ENCODE data around the gene LRBA.

LRBA gene

GRCh38 chr4:150325872-150326271, 689.2 kb downstream of the LRBA start:
- DNase-seq (ENCODE audit: low read depth in 2 of 2): no peak

GRCh38 chr4:150323406-150324325, 691.4 kb downstream of the LRBA start:
- DNase-seq (ENCODE audit: low read depth in 2 of 2): no peak

GRCh38 chr4:150322646-150323045, 692.4 kb downstream of the LRBA start:
- no peak for DNase-seq (ENCODE audit: low read depth in 2 of 2)

- no peak for DNase-seq (ENCODE audit: low read depth in 2 of 2)
These were observed 694.0 kb downstream of the LRBA start for GRCh38 chr4:150321113-150321512.

- DNase-seq (ENCODE audit: low read depth in 2 of 2): no peak
These were observed 696.1 kb downstream of the LRBA start for GRCh38 chr4:150318971-150319370.

GRCh38 chr4:150318527-150318926, 696.6 kb downstream of the LRBA start:
- DNase-seq (ENCODE audit: low read depth in 2 of 2): no peak

GRCh38 chr4:150316332-150317205, 698.5 kb downstream of the LRBA start:
- DNase-seq (ENCODE audit: low read depth in 2 of 2): no peak

- DNase-seq (ENCODE audit: low read depth in 2 of 2): no peak
These were observed 699.4 kb downstream of the LRBA start for GRCh38 chr4:150315691-150316090.

GRCh38 chr4:150315175-150315574, 699.9 kb downstream of the LRBA start:
- no peak for DNase-seq (ENCODE audit: low read depth in 2 of 2)

- no peak for DNase-seq (ENCODE audit: low read depth in 2 of 2)
These were observed 701.1 kb downstream of the LRBA start for GRCh38 chr4:150314031-150314430.

- DNase-seq (ENCODE audit: low read depth in 2 of 2): no peak
These were observed 704.8 kb downstream of the LRBA start for GRCh38 chr4:150310159-150310895.

- no peak for DNase-seq (ENCODE audit: low read depth in 2 of 2)
These were observed 706.1 kb downstream of the LRBA start for GRCh38 chr4:150308824-150309472.

GRCh38 chr4:150306719-150307118, 708.4 kb downstream of the LRBA start:
- no peak for DNase-seq (ENCODE audit: low read depth in 2 of 2)

GRCh38 chr4:150305995-150306394, 709.1 kb downstream of the LRBA start:
- DNase-seq (ENCODE audit: low read depth in 2 of 2): no peak

GRCh38 chr4:150302553-150302952, 712.5 kb downstream of the LRBA start:
- DNase-seq (ENCODE audit: low read depth in 2 of 2): no peak

GRCh38 chr4:150299816-150300215, 715.3 kb downstream of the LRBA start:
- DNase-seq (ENCODE audit: low read depth in 2 of 2): no peak

GRCh38 chr4:150297861-150298474, 717.1 kb downstream of the LRBA start:
- DNase-seq (ENCODE audit: low read depth in 2 of 2): no peak

GRCh38 chr4:150289881-150290280, 725.2 kb downstream of the LRBA start:
- DNase-seq (ENCODE audit: low read depth in 2 of 2): no peak

GRCh38 chr4:150289198-150289597, 725.9 kb downstream of the LRBA start:
- no peak for DNase-seq (ENCODE audit: low read depth in 2 of 2)

GRCh38 chr4:150286656-150287055, 728.4 kb downstream of the LRBA start:
- no peak for DNase-seq (ENCODE audit: low read depth in 2 of 2)

- no peak for DNase-seq (ENCODE audit: low read depth in 2 of 2)
These were observed 731.4 kb downstream of the LRBA start for GRCh38 chr4:150283689-150284088.

Data from stimulated activated CD4-positive, alpha-beta T cell treated with anti-CD3 and anti-CD28 coated beads, Interleukin-1b, Interleukin-23, amount 100 ng/mL, for 1 hour (primary cell).